GM18951 (cell line): ENCODE results near the gene AKT1.
"Not testable (repeated sequence)": the region's sequence is repeated elsewhere in the genome, so short reads cannot be mapped to it uniquely, and the experiment has no call there.

Source experiments
- POLR2A ChIP-seq: IDR thresholded peaks from 4 replicates; pipeline ENCODE4 v1.6.1; 2011; ENCODE audit warnings: mild to moderate bottlenecking; ENCODE audit not compliant: insufficient read length, insufficient read depth; ENCODE audit errors: extremely low read depth
- in situ Hi-C: fragments of 300-500 bp; cut with MboI; formaldehyde crosslinking; loops from one replicate; pipeline ENCODE4 v1.12.0; 2022; ENCODE audit warnings: low sequenced_read_pairs, mixed read lengths, inconsistent platforms; ENCODE audit not compliant: unreplicated experiment

AKT1 gene

GRCh38 chr14:104758981-104759969 lies 36.3 kb downstream of the AKT1 start:
- in situ Hi-C loops = no loop called here
- no peak for TF ChIP-seq POLR2A

GRCh38 chr14:104757681-104758392 lies 37.7 kb downstream of the AKT1 start:
- in situ Hi-C loops = no loop called here
- TF ChIP-seq POLR2A = no peak

- no peak for TF ChIP-seq POLR2A
- in situ Hi-C loops = no loop called here
These were observed 38.3 kb downstream of the AKT1 start for GRCh38 chr14:104757238-104757585.

GRCh38 chr14:104756477-104757237 lies 38.9 kb downstream of the AKT1 start:
- in situ Hi-C loops = no loop called here
- no peak for TF ChIP-seq POLR2A

- in situ Hi-C loops = no loop called here
- no peak for TF ChIP-seq POLR2A
These were observed 39.9 kb downstream of the AKT1 start for GRCh38 chr14:104755621-104756020.

- no peak for TF ChIP-seq POLR2A
- in situ Hi-C loops = no loop called here
These were observed 41.2 kb downstream of the AKT1 start for GRCh38 chr14:104754213-104754851.

- in situ Hi-C loops = no loop called here
- no peak for TF ChIP-seq POLR2A
These were observed 41.9 kb downstream of the AKT1 start for GRCh38 chr14:104753528-104754212.

- in situ Hi-C loops = no loop called here
- peak; percentile 80 for TF ChIP-seq POLR2A
These were observed 42.6 kb downstream of the AKT1 start, which contains the start of gene SIVA1 for GRCh38 chr14:104752735-104753527. TSS of gene SIVA1 (plus strand) at chr14:104753147. CDS start at chr14:104753202, 55 bp downstream.

GRCh38 chr14:104752423-104752734 lies 43.2 kb downstream of the AKT1 start:
- in situ Hi-C loops = no loop called here
- peak; percentile 44 for TF ChIP-seq POLR2A

- in situ Hi-C loops = no loop called here
- TF ChIP-seq POLR2A = no peak
These were observed 43.8 kb downstream of the AKT1 start for GRCh38 chr14:104751539-104752422.

- in situ Hi-C loops = not testable (repeated sequence)
These were observed 44.8 kb downstream of the AKT1 start for GRCh38 chr14:104750753-104751057.
